Activated CD8-positive, alpha-beta memory T cell treated with anti-CD3 and anti-CD28 coated beads, Interleukin-2, amount 50 U/mL, for 4 hours (primary cell): ENCODE results near the gene CLBA1.
A peak's percentile ranks its signal among the peaks of the same experiment; 100 is the strongest.

Experiments used
- DNase-seq: peaks from one replicate; pipeline ENCODE4 v3.0.0-alpha.2; 2020

CLBA1 gene

GRCh38 chr14:104968541-104969401 is 16.8 kb upstream of the CLBA1 start:
- no peak for DNase-seq

DNA sequence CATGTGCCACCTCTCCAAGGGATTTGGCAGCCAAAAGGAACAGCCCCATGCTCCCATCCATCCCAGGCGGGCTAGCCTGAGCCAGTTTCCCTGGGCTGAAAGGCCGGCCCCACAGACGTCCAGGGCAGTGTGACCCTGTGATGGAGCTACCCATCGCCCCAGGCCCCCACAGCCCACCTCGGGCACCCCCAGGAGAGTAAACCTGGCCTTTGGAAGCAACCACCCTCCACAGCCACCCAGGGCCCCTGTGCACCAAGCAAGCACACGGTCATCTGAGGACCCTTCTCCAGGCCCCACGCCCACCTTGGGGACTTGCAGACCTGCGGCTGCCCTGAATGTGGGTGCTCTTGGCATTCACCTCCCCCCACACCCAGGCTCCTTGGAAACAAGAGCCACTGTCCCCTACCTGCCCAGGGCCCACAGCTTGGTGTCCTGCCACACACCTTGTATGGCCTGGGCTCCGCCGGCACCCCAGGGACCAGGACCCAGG is 15.8 kb upstream of the CLBA1 start:
- DNase-seq: no peak

- DNase-seq: no peak
Measured at GRCh38 chr14:104970231-104971068, 15.1 kb upstream of the CLBA1 start.

DNA sequence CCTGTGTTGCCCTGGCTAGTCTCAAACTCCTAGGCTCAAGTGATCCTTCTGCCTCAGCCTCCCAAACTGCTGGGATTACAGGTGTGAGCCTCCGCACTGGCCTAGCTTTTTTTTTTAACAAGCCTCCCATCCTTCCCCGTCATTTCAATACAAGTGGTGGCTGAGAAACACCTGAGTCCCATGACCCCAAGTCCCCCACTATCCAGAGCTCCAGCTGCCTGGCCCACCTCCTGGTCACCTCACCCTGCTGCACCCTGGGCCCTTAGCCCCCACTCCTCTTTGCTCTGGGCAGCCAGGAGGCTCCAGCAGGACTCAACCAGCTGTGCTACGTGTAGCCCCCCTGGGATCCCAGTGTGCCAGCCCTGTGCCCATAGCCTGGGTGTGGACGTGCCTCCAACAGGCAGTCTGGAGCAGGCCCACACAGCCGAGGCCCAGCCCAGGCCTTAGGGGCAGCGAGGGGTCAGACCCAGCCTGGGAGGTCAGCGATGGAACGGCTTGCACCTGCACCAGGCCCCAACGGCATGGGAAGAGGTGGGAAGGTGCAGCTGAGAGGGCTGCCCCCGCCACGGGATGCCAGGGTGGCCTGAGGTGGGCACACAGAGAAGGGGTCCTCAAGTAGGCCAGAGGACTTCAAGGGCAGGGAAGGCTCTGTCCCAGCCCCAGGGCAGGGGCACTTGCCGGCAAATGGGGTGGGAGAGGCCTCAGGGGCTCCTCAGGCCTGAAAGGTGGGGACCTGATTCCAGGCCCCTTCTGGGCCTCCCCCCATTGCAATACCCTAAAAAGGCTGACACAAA is 13.9 kb upstream of the CLBA1 start:
- DNase-seq: no peak

GRCh38 chr14:104972301-104973134 is 13.1 kb upstream of the CLBA1 start:
- no peak for DNase-seq

DNA sequence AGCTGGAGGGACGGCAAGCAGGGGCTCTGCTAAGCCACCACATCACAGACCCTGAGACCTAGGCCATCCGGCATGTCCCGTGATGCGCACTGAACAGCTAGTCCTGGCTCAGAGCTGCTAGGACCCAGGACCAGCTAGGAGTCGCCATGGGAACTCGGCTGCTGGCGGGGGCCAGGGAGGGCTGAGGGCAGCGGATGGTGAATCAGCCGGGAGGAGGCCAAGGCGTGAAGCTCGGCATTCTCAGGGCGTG is 12.5 kb upstream of the CLBA1 start:
- no peak for DNase-seq

- DNase-seq: no peak
Measured at GRCh38 chr14:104973385-104974145, 12.0 kb upstream of the CLBA1 start.

GRCh38 chr14:104974146-104974541 is 11.4 kb upstream of the CLBA1 start:
- no peak for DNase-seq

DNA sequence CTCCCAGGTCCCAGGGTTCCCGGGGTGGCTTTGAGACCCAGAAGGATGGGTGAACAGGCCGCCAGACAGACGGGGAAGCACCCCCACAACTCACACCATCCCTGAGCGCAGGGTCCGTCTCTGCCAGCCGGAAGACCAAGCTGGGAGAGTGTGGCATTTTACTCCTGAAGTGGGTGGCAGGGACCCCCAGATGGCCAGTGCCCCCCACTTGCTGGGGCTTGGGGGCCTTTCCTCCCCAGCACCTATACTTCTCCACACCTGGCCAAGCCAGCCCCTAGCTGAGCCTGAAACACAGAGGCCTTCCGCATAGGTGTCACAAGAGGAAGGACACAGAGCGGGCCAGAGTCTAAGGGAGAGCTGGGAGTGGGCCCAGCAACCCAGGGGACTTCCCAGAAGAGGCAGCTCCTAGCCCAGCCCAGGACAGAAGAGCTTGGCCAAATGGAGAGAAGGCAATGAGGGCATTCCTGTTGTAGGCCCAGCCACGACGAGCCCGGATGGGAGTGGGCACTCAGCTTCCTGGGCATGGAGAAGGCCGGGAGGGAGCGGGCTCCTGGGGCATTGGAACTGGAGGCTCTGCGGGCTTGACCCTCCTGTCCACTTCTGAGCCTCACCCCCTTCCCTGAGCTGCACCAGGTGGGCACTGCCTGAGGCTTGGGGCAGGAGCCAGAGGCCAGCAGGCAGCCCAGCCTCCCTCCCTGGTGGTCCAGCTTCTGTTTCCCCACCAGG is 10.8 kb upstream of the CLBA1 start:
- DNase-seq: no peak

GRCh38 chr14:104975481-104976197 is 9.9 kb upstream of the CLBA1 start:
- DNase-seq: no peak

GRCh38 chr14:104976198-104977007 is 9.2 kb upstream of the CLBA1 start:
- peak; percentile 89 for DNase-seq

DNA sequence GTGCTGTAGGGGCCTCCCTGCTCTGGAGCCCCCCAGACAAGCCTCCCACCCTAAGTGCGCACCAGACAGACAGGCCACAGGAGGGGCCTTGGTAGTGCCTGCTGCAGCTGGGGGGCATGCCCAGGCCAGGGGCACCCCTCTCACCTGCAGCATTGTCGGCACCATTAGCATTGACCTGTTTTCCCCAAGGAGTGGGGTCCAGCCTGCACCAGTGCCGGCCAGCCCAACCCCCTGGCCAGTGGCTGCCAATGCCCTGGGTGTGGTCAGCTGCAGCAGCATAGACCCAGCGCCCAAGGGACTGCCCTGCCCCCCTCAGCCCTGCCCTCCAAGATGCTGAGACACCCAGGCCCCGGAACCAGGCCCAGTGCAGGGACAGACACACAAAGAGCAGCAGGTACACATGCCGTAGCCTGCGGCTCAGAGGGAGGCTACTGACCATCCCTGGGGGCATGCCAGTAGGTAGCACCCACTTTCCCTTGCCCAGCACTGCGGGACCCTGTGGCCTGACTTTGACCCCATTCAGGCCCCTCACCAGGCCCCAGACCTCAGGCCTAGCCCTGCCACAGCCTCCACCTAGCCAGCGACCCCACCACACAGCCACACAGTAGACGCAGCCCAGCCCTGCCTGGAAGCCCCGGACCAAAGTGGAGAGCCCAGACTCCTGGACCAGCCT is 8.4 kb upstream of the CLBA1 start:
- peak; percentile 14 for DNase-seq

- peak; percentile 32 for DNase-seq
Measured at GRCh38 chr14:104977681-104978653, 7.6 kb upstream of the CLBA1 start, which contains the start of gene AHNAK2. Gene AHNAK2, minus strand, starts transcription at chr14:104978374. Its CDS starts 137 bp downstream, at chr14:104978237.

GRCh38 chr14:104978746-104979691 is 6.6 kb upstream of the CLBA1 start:
- DNase-seq: peak; percentile 14

- DNase-seq: peak; percentile 13
Measured at GRCh38 chr14:104979758-104980610, 5.6 kb upstream of the CLBA1 start.
